Mucosa of descending colon (tissue), 3 donors: ENCODE data around the gene MAPK8IP2. TPM values are rescaled to one million over a fixed set of nuclear protein-coding genes. Genes with fewer than 3 reads are reported as not detected.

ENCODE experiments used
- ATAC-seq: fragments of 200-7000 bp; cut with Tn5 transposase; one replicate; pipeline ENCODE4 v1.9.1; 2020; ENCODE audit warnings: mild to moderate bottlenecking, moderate library complexity
- DNase-seq, 3 donors: peaks; one replicate each; pipeline ENCODE4 v3.0.0-alpha.2; 2020
- H3K36me3 ChIP-seq: fragments of 200-600 bp; one replicate; pipeline ENCODE4 v1.8.0; 2021; ENCODE audit warnings: low read depth, mild to moderate bottlenecking
- H3K4me1 ChIP-seq: fragments of 200-600 bp; one replicate; pipeline ENCODE4 v1.8.0; 2021; ENCODE audit warnings: low read depth, mild to moderate bottlenecking
- H3K4me3 ChIP-seq: fragments of 200-600 bp; one replicate; pipeline ENCODE4 v1.8.0; 2021; ENCODE audit warnings: mild to moderate bottlenecking
- H3K9me3 ChIP-seq: fragments of 200-600 bp; one replicate; pipeline ENCODE4 v1.8.0; 2021; ENCODE audit warnings: mild to moderate bottlenecking
- intact Hi-C, 2 donors: fragments of 100-400 bp; cut with DNase I in 1 of 2; cut with micrococcal nuclease in 1 of 2; formaldehyde crosslinking; loops; one replicate each; pipeline versions ENCODE4 v1.11.0 to v1.11.1; 2022; cut with DNase I, micrococcal nuclease
- total RNA-seq, 3 donors: library from RNA; stranded (reverse); fragmentation: NEBNext Ultra II Directional in 2 of 3; extraction: Animal tissue kit (Norgen Biotek cat#: 25700) in 2 of 3; gene quantifications; one replicate each; pipeline versions ENCODE4 v1.2.1 to v1.2.4, GENCODE V29; 2021 to 2023
- TF ChIP-seq, protein P1 (sequence below): fragments of 200-600 bp; IDR thresholded peaks from one replicate; pipeline ENCODE4 v1.8.0; 2022; ENCODE audit warnings: antibody characterized with exemption, mild to moderate bottlenecking
- donor health status: DM: no; HTN: no; CAD: no; lungs with moderate emphysema.
- donor health status: DM: no; HTN: no; CAD: no.
- donor health status: DM: no; HTN: yes; CAD: no.

Gene MAPK8IP2
- total RNA-seq, 3 donors from 2014 or later: 0.63 to 4.2 (median 0.64) TPM

DNA sequence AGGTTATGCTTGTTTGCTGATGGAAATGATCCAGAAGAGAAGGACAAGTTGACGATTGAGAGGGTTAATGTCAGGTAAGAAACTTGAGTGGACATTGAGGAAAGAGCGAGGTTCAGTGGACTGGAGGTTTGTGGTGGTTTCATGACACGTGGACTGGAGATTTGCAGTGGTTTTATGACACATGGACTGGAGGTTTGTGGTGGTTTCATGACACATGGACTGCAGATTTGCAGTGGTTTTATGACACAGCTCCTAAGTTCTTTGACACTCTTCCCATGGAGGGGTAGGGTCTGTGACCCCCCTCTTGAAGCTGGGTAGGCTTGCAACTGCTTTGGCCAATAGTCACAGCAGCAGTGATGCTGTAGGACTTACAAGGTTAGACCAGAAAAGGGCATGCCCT is 5.4 kb upstream of the MAPK8IP2 start:
- TF ChIP-seq, protein P1, sequence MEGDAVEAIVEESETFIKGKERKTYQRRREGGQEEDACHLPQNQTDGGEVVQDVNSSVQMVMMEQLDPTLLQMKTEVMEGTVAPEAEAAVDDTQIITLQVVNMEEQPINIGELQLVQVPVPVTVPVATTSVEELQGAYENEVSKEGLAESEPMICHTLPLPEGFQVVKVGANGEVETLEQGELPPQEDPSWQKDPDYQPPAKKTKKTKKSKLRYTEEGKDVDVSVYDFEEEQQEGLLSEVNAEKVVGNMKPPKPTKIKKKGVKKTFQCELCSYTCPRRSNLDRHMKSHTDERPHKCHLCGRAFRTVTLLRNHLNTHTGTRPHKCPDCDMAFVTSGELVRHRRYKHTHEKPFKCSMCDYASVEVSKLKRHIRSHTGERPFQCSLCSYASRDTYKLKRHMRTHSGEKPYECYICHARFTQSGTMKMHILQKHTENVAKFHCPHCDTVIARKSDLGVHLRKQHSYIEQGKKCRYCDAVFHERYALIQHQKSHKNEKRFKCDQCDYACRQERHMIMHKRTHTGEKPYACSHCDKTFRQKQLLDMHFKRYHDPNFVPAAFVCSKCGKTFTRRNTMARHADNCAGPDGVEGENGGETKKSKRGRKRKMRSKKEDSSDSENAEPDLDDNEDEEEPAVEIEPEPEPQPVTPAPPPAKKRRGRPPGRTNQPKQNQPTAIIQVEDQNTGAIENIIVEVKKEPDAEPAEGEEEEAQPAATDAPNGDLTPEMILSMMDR: no peak
- ATAC-seq: no peak

DNA sequence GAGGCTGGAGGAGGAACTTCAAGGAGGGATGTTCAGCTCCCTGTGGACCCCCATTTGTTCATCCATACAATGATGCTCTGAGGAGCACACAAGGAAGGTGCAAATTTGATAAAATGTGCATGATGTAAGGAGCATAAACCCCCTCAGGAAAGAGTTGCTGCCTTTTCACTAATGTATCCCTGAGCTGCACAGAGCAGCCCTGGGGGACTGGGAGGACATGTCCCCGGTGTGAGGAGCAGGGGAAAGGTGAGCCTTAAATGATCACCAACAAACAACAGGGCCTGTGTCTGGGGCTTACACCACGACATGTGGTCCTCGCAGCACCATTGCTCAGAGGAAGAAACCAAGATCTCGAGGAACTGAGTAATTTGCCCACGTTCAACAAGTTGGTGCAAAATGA is 3.5 kb upstream of the MAPK8IP2 start:
- TF ChIP-seq, protein P1: no peak
- Histone ChIP-seq H3K4me3 (no peak overlapping the region), H3K9me3 (no peaks in the 10 kb centered on the region), H3K4me1 (peaks cover 3% of the 10 kb centered on the region), H3K36me3 (no peaks in the 10 kb centered on the region)
- ATAC-seq (no peak), DNase-seq (no peak)
- intact Hi-C loops: no loop called here

More for the DNA sequence above, 5.4 kb upstream of the MAPK8IP2 start:
- no peaks in the 10 kb centered on the region for H3K9me3 ChIP-seq
- H3K4me3 ChIP-seq: no peak overlapping the region
- intact Hi-C loops: no loop called here
- no peaks in the 10 kb centered on the region for H3K4me1 ChIP-seq
- H3K36me3 ChIP-seq: no peaks in the 10 kb centered on the region
- no peak for DNase-seq

DNA sequence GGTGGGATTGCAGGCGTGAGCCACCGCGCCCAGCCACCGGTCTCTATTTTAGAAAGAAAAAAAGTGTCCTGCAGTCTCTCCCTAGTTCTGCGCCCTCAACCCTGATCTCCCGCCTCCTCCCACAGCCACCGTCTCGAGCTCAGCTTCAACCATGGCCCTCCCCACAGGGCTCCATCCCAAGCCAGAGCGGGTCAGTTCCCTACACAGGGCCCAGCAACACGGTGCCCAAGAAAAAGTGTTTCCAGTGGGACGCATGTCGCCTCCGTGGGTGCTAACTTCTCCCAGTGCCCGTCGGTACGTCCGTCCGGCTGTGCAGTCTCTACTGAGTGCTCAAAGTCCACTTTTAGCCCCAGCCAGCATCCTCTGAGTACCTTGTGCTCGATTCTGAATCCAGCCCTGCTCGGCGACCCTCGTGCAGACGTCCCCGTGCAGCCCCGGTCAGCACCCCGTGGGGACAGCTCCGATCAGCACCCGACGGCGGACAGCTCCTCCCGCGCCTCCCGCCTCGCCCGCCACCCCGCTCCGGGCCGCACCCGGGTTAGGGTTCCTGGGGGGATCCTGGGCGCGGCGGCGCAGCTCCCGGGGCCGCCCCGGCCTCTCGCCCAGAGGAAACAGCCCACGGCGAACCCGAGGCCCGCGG is 657 bp upstream of the MAPK8IP2 start:
- ATAC-seq (peak; percentile 83), DNase-seq (peak in 2 of 3 donors; percentile 69 to 75)
- Histone ChIP-seq H3K4me3 (no peak overlapping the region), H3K36me3 (no peaks in the 10 kb centered on the region), H3K9me3 (no peaks in the 10 kb centered on the region), H3K4me1 (peaks cover 3% of the 10 kb centered on the region)
- TF ChIP-seq, protein P1: no peak
- intact Hi-C loops: no loop called here

DNA sequence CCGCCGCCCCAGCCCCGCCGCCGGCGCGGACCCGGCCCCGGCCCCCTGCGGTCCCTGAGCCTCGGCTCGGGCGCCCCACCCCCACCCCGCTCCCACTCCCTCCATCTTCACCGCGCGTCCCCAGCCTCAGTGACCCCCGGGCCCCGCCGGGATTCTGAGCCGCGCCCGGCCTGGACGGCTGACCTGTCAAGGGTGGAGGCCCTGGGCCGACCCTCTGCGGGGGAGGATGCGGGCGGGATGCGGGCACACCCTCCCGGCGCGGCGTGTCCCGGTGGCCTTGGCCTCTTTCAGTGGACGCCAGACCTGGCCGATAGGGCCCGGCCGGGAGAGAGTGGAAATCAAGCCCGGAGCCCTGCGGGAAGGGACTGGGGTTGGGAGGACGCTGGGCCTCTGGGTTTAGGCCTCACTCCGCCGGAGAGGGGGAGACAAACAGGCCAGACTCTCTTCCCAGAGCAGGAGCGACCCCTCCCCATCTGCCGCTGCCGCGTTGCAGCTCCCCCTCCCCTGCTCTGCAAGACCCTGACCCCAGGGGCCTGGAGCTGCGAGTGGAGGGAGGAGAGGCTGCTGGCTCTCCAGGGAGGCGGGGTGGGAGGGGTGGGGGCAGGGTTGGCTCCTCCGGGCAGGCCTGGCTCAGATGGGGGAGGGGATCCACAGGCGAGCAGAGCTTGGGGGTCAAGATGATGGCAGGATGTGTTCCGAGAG is 525 bp downstream of the MAPK8IP2 start:
- ATAC-seq (no peak), DNase-seq (peak in 1 of 3 donors; percentile 28)
- H3K4me1 ChIP-seq: peaks cover 3% of the 10 kb centered on the region
- no peaks in the 10 kb centered on the region for H3K9me3 ChIP-seq
- TF ChIP-seq, protein P1: no peak
- H3K36me3 ChIP-seq: no peaks in the 10 kb centered on the region
- H3K4me3 ChIP-seq: no peak overlapping the region
- intact Hi-C loops: no loop called here

DNA sequence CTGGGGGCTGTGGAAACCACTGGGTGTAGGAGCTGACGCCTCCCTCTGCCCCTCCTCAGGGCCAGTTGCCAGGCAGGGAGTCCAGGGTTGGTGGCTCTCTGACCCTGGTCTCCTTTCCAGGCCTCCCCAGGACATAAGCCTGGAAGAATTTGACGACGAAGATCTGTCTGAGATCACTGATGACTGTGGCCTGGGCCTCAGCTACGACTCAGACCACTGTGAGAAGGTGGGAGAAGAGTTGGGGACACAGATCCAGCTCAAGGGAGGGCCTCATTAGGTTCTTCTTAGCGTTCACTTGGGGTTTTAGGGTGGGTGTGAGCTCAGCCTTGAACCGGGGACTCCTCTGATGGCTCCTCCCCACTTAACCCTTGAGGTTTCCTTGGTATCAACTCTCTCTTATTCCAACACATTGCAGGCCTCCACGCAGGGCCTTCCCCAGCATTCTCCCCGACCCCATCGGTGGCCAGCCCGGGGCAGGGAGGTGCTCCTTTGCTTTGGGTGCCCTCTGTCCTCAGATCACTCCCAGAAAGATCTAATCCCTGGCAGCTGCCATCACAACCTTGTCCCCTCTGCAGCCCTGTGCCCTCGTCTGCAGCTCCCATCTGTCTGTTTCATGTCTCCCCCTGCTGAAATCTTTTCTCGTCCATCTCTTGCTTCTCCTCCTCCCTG is 1.2 kb downstream of the MAPK8IP2 start:
- H3K36me3 ChIP-seq: no peaks in the 10 kb centered on the region
- no peaks in the 10 kb centered on the region for H3K9me3 ChIP-seq
- intact Hi-C loops: no loop called here
- H3K4me3 ChIP-seq: no peak overlapping the region
- ATAC-seq: no peak
- H3K4me1 ChIP-seq: peaks cover 3% of the 10 kb centered on the region
- TF ChIP-seq, protein P1: no peak
- DNase-seq: peak in 1 of 3 donors; percentile 16
